ENCODE results near the gene KLHL29.

KLHL29 gene

GRCh38 chr2:23557455-23557854 is 172.5 kb downstream of the KLHL29 start:
- DNase-seq, result no peak

- no peak for DNase-seq
Measured at GRCh38 chr2:23559561-23560239, 174.7 kb downstream of the KLHL29 start.

GRCh38 chr2:23561088-23561487 is 176.1 kb downstream of the KLHL29 start:
- no peak for DNase-seq

GRCh38 chr2:23561544-23561943 is 176.6 kb downstream of the KLHL29 start:
- no peak for DNase-seq

GRCh38 chr2:23562143-23562542 is 177.2 kb downstream of the KLHL29 start:
- DNase-seq, result no peak

- no peak for DNase-seq
Measured at GRCh38 chr2:23563151-23563550, 178.2 kb downstream of the KLHL29 start.

GRCh38 chr2:23563673-23564614 is 179.0 kb downstream of the KLHL29 start:
- peak; percentile 79 for DNase-seq

GRCh38 chr2:23564615-23564960 is 179.6 kb downstream of the KLHL29 start:
- DNase-seq, result no peak

GRCh38 chr2:23565374-23565773 is 180.4 kb downstream of the KLHL29 start:
- no peak for DNase-seq

- no peak for DNase-seq
Measured at GRCh38 chr2:23565814-23566213, 180.8 kb downstream of the KLHL29 start.

- DNase-seq, result no peak
Measured at GRCh38 chr2:23566241-23567142, 181.5 kb downstream of the KLHL29 start.

- DNase-seq, result no peak
Measured at GRCh38 chr2:23567161-23567756, 182.3 kb downstream of the KLHL29 start.

GRCh38 chr2:23568211-23568610 is 183.2 kb downstream of the KLHL29 start:
- no peak for DNase-seq

- DNase-seq, result no peak
Measured at GRCh38 chr2:23568626-23569190, 183.7 kb downstream of the KLHL29 start.

- no peak for DNase-seq
Measured at GRCh38 chr2:23569761-23570365, 184.9 kb downstream of the KLHL29 start.

GRCh38 chr2:23571085-23571484 is 186.1 kb downstream of the KLHL29 start:
- no peak for DNase-seq

GRCh38 chr2:23571527-23572282 is 186.7 kb downstream of the KLHL29 start:
- DNase-seq, result no peak

GRCh38 chr2:23574919-23575654 is 190.1 kb downstream of the KLHL29 start:
- no peak for DNase-seq

GRCh38 chr2:23578964-23579671 is 194.1 kb downstream of the KLHL29 start:
- DNase-seq, result peak; percentile 64

- no peak for DNase-seq
Measured at GRCh38 chr2:23579674-23580073, 194.7 kb downstream of the KLHL29 start.

All from NCI-H345 (cell line).